Measurements from ENCODE around the gene CYB5D1. TPM values are rescaled to one million over a fixed set of nuclear protein-coding genes. Genes with fewer than 3 reads are reported as not detected.
A peak's percentile ranks its signal among the peaks of the same experiment; 100 is the strongest.

CYB5D1 gene
- total RNA-seq, 4 donors from 2014 or later: 9.4 to 13.6 (median 11.1) TPM

DNA sequence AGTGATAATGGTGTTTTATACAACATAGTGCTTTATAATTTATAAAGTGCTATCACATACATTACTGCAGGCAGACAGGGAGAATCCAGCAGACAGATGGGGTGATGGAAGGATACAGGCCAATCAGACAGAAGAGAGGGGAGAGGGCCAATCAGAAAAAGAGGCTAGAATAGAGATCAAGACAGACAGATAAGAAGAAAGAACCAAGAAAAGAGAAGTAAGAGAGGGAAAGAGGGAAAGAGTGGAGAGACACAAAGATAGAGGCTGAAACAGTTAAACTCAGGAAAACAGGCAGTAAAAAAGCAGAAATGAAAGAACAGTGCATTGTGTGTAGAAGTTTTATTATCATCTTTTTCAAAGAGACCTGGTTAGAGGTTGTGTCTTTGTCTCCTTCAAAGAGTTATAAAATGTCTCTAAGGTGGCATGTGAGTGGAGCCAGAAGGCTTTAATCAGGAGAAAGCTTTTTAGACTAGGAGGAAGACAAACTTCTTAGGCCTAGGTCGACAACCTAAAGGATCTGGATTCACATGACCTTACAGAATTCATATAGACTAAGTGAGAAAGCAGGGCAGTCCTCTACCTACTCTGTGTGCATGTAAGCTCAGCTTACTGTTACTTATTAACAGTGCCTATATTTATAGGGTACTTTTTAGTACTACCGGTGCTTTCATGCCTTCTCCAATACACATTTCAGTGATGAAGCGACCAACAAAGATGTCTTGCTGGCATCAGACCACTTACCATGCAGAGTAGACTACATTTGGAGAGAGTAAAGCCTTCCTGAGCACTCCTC lies 22.5 kb downstream of the CYB5D1 start:
- DNase-seq (ENCODE audit: low spot score in 2 of 2): no peak
- H3K36me3 ChIP-seq: peaks cover 0 to 17% (median 0%) of the 10 kb centered on the region in 3 donors
- H3K4me3 ChIP-seq: no peak overlapping the region
- no peaks in the 10 kb centered on the region for H3K27me3 ChIP-seq
- H3K4me1 ChIP-seq: peaks cover 0 to 48% (median 9%) of the 10 kb centered on the region in 4 donors
- peak overlapping the region in 1 of 4 donors; percentile 91 for H3K27ac ChIP-seq
- no peaks in the 10 kb centered on the region for H3K9me3 ChIP-seq
- TF ChIP-seq, protein P1, sequence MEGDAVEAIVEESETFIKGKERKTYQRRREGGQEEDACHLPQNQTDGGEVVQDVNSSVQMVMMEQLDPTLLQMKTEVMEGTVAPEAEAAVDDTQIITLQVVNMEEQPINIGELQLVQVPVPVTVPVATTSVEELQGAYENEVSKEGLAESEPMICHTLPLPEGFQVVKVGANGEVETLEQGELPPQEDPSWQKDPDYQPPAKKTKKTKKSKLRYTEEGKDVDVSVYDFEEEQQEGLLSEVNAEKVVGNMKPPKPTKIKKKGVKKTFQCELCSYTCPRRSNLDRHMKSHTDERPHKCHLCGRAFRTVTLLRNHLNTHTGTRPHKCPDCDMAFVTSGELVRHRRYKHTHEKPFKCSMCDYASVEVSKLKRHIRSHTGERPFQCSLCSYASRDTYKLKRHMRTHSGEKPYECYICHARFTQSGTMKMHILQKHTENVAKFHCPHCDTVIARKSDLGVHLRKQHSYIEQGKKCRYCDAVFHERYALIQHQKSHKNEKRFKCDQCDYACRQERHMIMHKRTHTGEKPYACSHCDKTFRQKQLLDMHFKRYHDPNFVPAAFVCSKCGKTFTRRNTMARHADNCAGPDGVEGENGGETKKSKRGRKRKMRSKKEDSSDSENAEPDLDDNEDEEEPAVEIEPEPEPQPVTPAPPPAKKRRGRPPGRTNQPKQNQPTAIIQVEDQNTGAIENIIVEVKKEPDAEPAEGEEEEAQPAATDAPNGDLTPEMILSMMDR (IDR thresholded peaks at IDR 0.05): no peak
- TF ChIP-seq POLR2A (IDR thresholded peaks at IDR 0.05) (no peak), EP300 (IDR thresholded peaks at IDR 0.05) (no peak)
- WGBS, 2 donors: 64 to 68% methylated on average over 3 of the region's 3 CpGs

DNA sequence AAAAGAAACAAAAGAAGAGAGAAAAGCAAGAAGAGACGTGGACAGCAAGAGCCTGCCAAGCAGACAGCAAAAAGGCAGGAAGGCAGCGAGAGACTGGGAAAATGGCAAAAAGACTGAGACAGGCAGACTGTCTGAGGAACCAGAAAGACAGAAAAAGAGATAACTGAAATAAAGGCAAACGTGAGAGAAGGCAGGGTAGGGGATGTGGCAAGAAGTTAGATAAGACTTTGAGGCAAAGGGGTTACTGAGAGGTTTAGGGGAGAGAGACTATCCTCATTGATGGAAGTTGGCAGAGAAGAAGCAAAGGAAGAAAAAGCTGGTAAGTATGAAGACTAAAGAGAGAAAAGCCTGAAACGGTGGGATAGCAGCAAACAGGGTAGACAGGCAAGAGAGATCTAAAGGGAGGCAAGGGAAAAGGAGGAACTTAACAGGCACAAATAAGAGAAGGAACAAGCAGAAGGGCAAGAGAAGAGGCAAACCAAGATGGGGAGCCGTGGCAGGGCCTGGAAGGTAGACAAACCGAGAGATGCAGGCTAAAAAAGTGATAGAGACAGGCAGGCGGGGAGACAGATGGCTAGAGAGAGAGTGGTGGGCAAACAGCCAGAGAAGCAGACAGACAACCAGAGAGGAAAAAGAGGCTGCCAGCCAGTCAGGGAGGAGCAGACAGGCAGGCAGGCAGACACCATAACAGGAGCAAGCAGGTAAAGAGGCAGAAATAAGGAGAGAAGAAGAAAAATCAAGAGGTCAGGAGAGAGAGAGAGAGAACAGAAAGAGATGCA lies 23.7 kb downstream of the CYB5D1 start:
- H3K27me3 ChIP-seq: no peaks in the 10 kb centered on the region
- peaks cover 0 to 59% (median 13%) of the 10 kb centered on the region in 4 donors for H3K4me1 ChIP-seq
- peaks cover 0 to 17% (median 0%) of the 10 kb centered on the region in 3 donors for H3K36me3 ChIP-seq
- H3K4me3 ChIP-seq: no peak overlapping the region
- WGBS, 2 donors: 43 to 47% methylated on average over 7 of the region's 7 CpGs
- TF ChIP-seq EP300 (IDR thresholded peaks at IDR 0.05) (no peak), POLR2A (IDR thresholded peaks at IDR 0.05) (no peak)
- TF ChIP-seq, protein P1 (IDR thresholded peaks at IDR 0.05): no peak
- H3K27ac ChIP-seq: peak overlapping the region in 2 of 4 donors; percentile 91 to 95
- no peak for DNase-seq (ENCODE audit: low spot score in 2 of 2)
- no peaks in the 10 kb centered on the region for H3K9me3 ChIP-seq

DNA sequence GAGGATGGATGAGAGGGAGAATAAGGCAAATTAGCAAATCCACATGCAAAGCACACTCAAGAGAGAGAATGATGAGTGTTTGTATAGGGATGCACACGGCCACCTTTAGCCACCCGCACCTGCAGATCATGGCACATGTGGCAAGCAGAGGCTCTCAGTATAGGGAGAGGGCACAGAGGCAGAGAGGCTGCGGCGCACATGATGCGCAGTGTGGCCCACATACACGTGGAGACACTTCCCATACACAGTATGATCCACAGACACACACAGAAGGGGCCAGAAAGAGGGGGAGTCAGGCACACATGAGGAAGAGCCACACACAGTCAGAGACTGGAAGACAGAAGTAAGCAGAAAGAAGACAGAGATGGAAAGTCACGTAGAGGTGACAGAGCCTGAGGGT lies 24.3 kb downstream of the CYB5D1 start:
- Histone ChIP-seq H3K36me3 (peaks cover 0 to 17% (median 0%) of the 10 kb centered on the region in 3 donors), H3K27me3 (no peaks in the 10 kb centered on the region), H3K9me3 (no peaks in the 10 kb centered on the region), H3K27ac (peak overlapping the region in 2 of 4 donors; percentile 91 to 95), H3K4me3 (no peak overlapping the region), H3K4me1 (peaks cover 0 to 65% (median 18%) of the 10 kb centered on the region in 4 donors)
- 68 to 74% methylated on average over 7 of the region's 7 CpGs for WGBS, 2 donors
- TF ChIP-seq EP300 (IDR thresholded peaks at IDR 0.05) (no peak), POLR2A (IDR thresholded peaks at IDR 0.05) (no peak)
- TF ChIP-seq, protein P1 (IDR thresholded peaks at IDR 0.05): no peak
- DNase-seq (ENCODE audit: low spot score in 2 of 2): no peak

DNA sequence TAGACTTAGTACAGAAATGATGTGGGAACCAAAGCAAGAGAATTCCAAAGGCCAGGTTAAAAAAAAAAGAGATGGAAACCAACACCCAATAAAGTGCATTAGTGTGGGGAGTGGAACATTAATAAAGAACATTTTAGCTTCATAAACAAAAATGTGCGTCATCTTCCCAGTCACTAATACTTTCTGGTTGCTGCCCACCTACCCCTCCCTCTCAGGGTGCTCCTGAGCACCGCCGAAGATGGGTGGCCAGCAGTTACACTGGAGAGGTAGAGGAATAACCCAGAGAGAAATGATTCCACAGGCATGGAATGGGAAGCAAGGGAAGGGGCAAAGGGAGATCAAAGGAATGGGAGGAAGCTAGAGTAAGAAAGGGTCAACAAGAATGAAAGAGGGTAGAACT lies 24.8 kb downstream of the CYB5D1 start:
- Histone ChIP-seq H3K27me3 (no peaks in the 10 kb centered on the region), H3K9me3 (no peaks in the 10 kb centered on the region), H3K36me3 (peaks cover 0 to 17% (median 0%) of the 10 kb centered on the region in 3 donors), H3K4me1 (peaks cover 0 to 69% (median 21%) of the 10 kb centered on the region in 4 donors), H3K4me3 (peak overlapping the region in 1 of 4 donors; percentile 2), H3K27ac (peak overlapping the region; percentile 62 to 95 (median 85))
- no peak for DNase-seq (ENCODE audit: low spot score in 2 of 2)
- 72 to 75% methylated on average over 3 of the region's 3 CpGs for WGBS, 2 donors
- TF ChIP-seq, protein P1 (IDR thresholded peaks at IDR 0.05): no peak
- TF ChIP-seq EP300 (IDR thresholded peaks at IDR 0.05) (peak in 1 of 2 donors; percentile 69), POLR2A (IDR thresholded peaks at IDR 0.05) (peak in 1 of 2 donors; percentile 57)

Data from tibial nerve (tissue), 4 donors.